NCI-H774 (cell line): ENCODE data around the gene RGS6.
"Not testable (repeated sequence)": the region's sequence is repeated elsewhere in the genome, so short reads cannot be mapped to it uniquely, and the experiment has no call there.

ENCODE experiments used
- DNase-seq: peaks from one replicate; lab custom pipeline; 2025; lab: John Stamatoyannopoulos, UW

Gene RGS6

DNA sequence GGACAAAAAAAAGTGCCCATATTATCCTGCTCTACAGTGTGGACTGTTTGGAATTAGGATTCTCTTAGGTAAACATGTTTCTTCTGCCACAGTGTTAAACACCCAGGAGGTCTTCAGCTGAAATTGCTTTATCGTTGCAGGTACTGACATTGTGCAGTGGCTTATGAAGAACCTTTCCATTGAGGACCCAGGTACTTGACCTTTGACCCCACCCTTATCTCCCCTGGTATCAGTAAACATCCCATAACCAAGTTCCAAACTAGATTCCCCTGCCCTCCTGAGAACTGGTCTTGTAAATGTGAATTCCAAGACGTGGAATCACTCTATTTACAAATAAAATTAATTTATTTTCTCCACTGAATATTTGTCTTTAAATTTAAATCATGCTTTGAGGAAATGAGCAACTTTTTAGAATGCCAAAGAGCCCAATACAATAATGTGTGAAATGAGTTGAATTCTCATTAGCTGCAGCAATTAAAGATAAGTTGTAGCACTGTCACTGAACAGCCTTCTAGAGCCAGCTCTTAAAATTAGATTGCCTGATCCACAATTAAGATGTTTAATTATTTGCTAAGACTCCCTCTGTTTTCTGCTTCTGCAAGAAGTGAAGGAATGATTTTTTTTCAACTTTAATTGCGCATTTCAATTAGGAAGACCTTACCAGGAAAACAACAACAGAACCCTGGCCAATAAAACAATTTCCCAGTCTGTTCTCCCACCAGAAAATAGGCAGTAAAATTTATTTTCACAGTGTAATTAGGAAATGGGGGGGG, 522.3 kb downstream of the RGS6 start:
- DNase-seq, result no peak

DNA sequence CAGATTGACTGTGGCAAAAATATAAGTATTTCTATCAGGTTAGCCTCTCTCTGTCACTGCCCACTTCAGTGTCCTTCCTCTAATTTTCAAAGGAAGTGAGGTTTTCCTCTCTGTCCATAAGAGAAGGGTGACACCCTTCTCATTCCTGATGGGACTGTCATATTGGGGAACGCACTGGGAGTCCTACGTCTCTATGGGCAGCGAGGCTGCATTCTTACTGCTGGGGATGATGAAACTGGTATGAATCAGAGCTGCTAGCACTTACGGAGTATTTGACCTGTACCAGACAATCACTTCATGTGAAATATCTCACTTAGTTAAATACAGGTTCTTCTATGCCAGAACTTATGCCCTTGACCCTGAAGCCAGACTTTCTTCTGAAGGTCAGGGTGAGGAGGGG, 525.4 kb downstream of the RGS6 start:
- no peak for DNase-seq

DNA sequence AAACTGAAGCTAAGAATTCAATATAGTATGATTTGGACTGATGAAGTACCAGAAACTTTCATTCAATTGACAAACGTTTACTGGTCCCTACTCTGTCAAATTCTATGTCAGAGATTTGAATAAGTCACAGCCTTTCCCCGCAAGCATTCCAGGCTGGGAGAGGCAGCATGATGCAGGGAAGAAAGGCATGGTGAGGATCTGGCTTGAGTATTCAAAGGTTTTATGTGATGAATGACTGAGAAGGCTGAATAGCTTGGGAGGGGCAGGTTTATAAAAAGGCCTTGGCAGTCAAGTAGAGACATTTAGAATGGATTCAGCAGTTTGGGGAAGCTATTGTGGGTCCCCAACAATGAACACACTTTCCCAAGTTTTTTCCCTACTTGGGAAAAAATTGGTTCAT, 529.8 kb downstream of the RGS6 start:
- no peak for DNase-seq

DNA sequence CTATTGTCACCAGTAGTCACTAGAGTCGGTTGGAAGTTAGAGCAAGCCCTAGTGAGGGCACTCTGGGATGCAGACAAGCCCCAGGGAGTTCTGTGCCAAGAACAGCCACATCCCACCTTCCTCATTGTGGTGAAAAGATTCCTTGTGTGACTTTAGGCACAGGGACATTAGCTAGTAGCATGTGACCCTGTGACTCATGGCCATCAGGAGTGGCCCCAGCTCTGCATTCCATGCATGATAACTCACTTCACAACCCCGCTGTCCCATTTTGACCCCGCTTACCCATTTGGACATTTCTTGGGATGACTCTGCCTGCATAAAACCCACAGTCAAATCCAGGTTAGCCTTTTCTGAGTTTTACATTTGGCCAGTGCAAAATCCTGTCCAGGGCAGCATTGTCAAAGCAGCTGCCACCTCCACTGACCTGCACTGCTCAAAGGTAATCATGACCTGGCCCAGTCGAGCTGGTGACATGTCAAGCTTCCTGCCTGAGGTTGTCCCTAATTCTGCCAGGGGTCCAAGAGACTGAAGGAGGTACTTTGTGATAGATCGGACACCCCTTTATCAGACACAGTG, 531.1 kb downstream of the RGS6 start:
- DNase-seq, result no peak

GRCh38 chr14:72464226-72464625, 532.0 kb downstream of the RGS6 start:
- no peak for DNase-seq

DNA sequence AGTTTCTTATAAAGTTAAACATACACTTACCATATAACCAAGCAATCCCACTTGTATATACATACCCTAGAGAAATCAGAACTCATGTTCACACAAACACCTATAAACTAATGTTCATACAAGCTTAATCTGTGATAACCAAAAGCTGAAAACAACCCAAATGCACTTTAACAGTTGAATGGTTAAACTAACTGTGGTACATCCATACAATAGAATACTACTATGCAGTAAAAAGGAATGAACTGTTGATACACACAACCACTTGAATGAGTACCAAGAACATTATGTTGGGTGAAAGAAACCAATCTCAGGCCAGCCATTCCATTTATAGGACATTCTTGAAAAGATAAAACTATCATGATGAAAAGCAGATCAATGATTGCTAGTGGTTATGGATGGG, 534.1 kb downstream of the RGS6 start:
- DNase-seq, result no peak

- no peak for DNase-seq
These were observed 539.1 kb downstream of the RGS6 start for GRCh38 chr14:72471346-72471745.

DNA sequence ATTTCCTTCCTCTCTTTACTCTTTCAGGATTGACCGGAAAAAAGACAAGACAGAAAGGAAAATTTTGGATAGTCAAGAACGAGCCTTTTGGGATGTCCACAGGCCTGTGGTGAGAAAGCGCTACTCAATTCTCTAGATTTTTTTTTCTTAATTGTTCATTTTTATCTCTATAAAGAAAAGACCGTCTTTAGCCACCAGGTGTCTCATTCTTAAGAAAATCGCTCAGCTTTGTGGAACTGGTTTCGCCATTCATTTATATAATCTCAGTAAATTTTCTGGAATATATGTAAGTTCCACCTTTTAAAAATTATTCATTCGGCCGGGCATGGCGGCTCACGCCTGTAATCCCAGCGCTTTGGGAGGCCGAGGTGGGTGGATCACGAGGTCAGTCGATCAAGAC, 540.6 kb downstream of the RGS6 start:
- DNase-seq, result no peak

DNA sequence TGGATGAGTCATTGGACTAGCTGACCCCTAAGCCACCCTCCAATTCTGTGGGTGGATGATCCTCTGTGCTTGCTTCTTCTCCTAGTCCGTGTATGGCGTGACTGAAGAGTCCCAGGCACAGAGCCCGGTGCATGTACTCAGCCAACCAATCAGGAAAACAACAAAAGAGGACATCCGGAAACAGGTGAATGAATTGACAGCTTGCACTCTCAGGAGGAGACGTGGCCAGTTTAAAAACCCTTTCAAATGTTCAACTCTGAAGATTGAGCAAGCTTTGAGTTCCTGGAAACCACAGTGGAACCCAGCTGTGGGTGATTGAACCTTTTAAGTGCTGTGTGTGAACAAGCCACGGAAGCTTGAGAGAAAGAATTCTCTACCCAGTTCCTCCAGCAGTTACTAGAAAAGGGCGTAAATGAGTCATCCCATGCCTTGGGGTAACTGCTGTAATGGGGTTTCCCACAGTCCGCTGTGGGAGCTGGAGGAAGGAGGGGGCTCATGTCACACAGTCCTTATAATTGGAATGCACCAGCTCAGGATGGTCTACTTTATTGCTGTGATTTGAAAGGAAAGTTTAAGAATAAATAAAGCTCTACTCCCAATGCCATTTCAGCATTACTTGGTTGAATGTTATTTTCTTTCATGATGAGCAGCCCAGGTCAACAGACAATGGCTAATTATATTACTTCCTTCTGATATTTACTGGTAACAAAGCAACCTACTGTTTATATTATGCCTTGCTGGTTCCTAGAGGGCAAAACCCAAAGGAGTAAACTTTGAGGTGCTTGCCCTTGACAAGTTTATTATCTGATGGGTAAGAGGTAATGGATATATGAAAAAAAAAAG, 544.6 kb downstream of the RGS6 start:
- no peak for DNase-seq

DNA sequence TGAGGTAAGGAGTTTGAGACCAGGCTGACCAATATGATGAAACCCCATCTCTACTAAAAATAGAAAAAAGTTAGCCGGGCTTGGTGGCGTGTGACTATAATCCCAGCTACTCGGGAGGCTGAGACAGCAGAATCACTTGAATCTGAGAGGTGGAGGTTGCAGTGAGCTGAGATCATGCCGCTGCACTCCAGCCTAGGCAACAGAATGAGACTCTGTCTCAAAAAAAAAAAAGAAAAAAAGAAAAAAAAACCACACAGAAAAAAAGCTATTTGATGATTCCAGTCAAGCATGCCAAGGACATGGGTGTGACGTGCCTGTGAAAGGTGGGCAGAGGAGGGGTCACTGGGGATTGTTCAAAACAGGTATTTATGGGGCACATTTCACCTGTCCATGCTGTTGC, 545.3 kb downstream of the RGS6 start:
- not testable (repeated sequence) for DNase-seq

DNA sequence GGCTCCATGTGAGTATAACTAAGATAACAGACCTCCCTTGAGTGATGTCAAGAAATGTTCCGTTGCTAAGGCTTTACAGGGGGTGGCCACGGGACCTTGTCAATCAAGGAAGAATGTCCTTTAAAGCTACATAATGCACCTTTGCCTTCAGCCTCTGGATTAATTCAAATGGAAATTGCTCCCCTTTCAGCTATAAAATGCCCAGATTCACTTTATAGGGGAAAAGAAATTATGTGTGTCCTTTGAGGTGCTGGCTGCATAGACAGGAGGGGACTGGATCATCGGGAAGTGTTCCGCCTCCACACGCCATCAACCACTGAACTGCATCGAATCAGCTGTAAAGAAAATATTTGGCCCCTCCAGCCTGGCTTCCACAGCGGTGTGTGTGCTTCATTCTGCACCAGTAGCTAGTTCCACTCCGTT, 546.3 kb downstream of the RGS6 start:
- no peak for DNase-seq

DNA sequence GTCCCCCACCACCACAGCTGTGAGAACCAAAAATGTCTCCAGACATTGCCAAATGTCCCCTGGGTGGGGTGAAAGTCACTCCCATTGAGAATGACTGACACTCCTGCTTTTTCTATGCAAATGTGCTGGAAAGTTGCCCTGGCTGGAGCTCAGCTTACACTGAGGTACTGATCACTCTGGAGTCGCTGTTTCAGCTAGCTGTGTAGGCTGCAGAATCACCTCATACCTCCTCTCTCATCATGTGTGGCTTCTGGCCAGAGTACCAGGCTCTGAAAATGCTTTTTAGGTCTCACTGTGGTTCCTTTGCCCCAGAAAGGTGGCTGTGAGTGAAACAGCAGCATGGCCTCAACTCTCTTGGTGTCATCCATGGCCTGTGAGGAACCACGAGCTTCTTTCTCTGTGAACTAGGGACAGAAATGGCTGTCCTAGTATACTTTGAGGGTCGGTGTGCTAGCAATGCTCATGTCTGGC, 547.3 kb downstream of the RGS6 start:
- DNase-seq, result no peak

GRCh38 chr14:72480464-72481243, 548.4 kb downstream of the RGS6 start:
- no peak for DNase-seq

DNA sequence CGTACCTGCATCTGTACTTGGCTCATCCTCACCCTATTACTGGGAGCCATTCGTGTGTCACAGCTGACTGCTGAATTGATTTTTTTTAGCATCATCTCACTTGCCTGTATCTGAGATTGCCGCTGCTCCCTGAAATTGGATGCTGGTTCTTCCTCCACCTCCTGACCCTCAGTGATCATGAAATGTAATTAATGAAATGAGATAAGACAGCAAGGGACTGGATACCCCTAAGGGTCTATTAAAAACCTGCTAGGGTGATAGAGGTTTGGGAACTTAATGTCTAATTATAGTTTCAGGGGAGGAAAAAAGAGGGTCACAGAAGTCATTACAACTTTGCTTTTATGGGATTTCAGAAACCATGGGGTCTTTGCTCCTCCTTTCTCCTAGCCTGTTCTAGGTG, 551.1 kb downstream of the RGS6 start:
- DNase-seq, result no peak

DNA sequence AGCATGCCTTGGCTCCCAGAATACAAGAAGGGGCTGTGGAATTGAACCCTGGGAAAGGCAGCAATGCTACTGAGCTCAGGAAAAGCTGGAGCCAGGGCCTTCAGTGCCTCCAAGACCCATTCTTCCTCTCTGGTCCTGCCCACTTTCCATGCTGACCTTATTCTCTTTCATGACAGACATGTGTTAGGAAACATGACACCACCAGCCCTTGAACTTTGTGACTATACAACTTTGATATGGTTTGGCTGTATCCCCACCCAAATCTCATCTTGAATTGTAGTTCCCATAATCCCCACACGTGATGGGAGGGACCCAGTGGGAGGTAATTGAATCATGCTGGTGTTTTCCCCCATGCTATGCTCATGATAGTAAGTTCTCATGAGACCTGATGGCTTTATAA, 553.5 kb downstream of the RGS6 start:
- DNase-seq, result no peak

- DNase-seq, result no peak
These were observed 556.3 kb downstream of the RGS6 start for GRCh38 chr14:72488514-72488913.

- no peak for DNase-seq
These were observed 560.0 kb downstream of the RGS6 start for GRCh38 chr14:72492196-72492595.

GRCh38 chr14:72495668-72496067, 563.4 kb downstream of the RGS6 start:
- no peak for DNase-seq

DNA sequence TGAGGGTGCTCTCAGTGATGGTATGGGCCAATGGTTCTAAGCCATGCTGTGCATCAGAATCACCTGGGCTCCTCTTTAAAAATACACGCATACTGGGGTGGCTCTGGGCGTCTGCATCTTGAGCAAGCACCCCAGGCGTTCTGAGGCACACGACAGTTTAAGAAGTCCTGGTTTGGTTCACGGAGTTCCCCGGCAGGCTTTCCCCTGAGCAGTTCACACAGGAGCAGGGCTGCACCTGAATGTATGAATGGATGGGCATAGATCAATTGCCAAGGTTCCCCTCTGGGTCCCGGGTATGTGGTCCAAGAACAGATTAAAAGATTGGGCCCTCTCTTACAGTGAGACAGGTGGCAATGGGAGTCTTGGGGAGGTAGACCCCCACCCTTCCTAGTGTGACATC, 566.4 kb downstream of the RGS6 start:
- DNase-seq, result no peak

- DNase-seq, result no peak
These were observed 567.5 kb downstream of the RGS6 start for GRCh38 chr14:72499746-72500145.

DNA sequence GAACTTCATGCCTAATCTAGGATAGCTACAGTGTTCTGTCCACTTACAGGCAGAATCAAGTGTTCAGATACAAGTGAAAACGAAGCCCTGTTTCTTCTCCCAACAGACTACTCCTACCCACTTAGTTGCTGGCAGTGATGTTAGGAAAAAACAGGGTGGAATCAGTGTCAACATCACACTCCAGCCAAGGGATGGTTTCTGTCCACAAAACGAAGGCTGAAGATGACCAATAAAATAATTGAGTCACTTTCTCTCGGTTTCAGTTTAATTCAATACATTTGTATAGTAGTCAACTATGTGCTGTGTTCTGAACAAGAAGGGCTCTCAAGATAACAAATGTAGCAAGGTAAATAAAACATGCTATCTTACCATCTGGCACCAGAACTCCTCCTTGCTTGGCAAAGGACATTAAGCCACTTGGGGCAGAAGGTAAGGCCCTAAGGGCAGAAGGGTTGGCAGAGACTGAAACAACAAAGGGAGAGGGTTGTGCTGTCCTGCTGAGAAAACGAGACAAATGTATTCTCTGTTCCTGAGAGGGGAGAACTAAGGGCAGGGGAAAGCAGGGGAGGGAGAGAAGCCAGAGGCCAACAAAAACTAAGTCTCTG, 568.1 kb downstream of the RGS6 start:
- no peak for DNase-seq

- DNase-seq, result no peak
These were observed 569.2 kb downstream of the RGS6 start for GRCh38 chr14:72501439-72501838.
